ENCODE measurements around the gene MLPH. TPM values are rescaled to one million over a fixed set of nuclear protein-coding genes. Genes with fewer than 3 reads are reported as not detected.

The MLPH gene
- total RNA-seq, 2 experiments from 2014 or later, result not detected

- intact Hi-C loops (cut with micrococcal nuclease), result loop anchor here (10.0 kb wide), 1 partner anchor 447 kb away; no protein-coding TSS in a partner anchor
- peaks cover 5% of the 10 kb centered on the region for H3K4me1 Mint-ChIP-seq (ENCODE audit: low read depth)
- no peaks in the 10 kb centered on the region for H3K9me3 Mint-ChIP-seq
- DNase-seq, result no peak
- H3K36me3 Mint-ChIP-seq (ENCODE audit: low read depth), result no peaks in the 10 kb centered on the region
- H3K27me3 Mint-ChIP-seq (ENCODE audit: low read depth), result no peaks in the 10 kb centered on the region
- H3K27ac Mint-ChIP-seq, result no peak overlapping the region
- CTCF ChIA-PET, result interaction anchor here (0.6 to 8.5 kb wide), 26 partner anchors 10 to 449 kb away, joined by 3 to 300 read pairs (median 6); no protein-coding TSS in a partner anchor
- no peak overlapping the region for H3K4me3 Mint-ChIP-seq
Observed at GRCh38 chr2:237571551-237571950, 84.5 kb downstream of the MLPH start.

GRCh38 chr2:237572021-237572741 is 85.1 kb downstream of the MLPH start:
- CTCF ChIA-PET, result interaction anchor here (0.6 to 8.5 kb wide), 34 partner anchors 7 to 450 kb away, joined by 3 to 300 read pairs (median 5); no protein-coding TSS in a partner anchor
- H3K36me3 Mint-ChIP-seq (ENCODE audit: low read depth), result no peaks in the 10 kb centered on the region
- intact Hi-C loops (cut with micrococcal nuclease), result loop anchor here (1.0 to 10.0 kb wide), 5 partner anchors 15 to 447 kb away; no protein-coding TSS in a partner anchor
- H3K27ac Mint-ChIP-seq, result no peak overlapping the region
- peaks cover 5% of the 10 kb centered on the region for H3K4me1 Mint-ChIP-seq (ENCODE audit: low read depth)
- no peaks in the 10 kb centered on the region for H3K9me3 Mint-ChIP-seq
- H3K4me3 Mint-ChIP-seq, result no peak overlapping the region
- H3K27me3 Mint-ChIP-seq (ENCODE audit: low read depth), result no peaks in the 10 kb centered on the region
- DNase-seq, result peak; percentile 93

DNA sequence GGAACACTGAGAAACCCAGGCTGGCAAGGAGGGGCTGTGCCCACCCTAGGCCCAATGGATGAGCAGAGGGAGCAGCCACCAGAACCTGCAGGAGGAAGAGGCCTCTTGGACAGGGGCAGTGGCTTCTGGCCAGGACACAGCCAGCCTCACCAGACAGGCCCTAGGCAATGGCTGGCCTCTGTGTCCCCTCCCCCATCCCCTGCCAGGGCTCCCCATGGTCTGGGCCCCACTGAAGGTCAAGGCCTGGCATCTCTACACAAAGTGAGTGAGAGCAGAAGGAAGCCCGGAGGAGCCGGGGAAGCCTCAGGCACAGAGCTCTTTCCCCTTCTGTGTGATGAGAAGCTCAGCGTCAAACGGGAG is 85.7 kb downstream of the MLPH start:
- peaks cover 5% of the 10 kb centered on the region for H3K4me1 Mint-ChIP-seq (ENCODE audit: low read depth)
- no peak for DNase-seq
- no peaks in the 10 kb centered on the region for H3K27me3 Mint-ChIP-seq (ENCODE audit: low read depth)
- intact Hi-C loops (cut with micrococcal nuclease), result loop anchor here (1.0 to 10.0 kb wide), 5 partner anchors 15 to 448 kb away; no protein-coding TSS in a partner anchor
- no peaks in the 10 kb centered on the region for H3K36me3 Mint-ChIP-seq (ENCODE audit: low read depth)
- H3K4me3 Mint-ChIP-seq, result no peak overlapping the region
- H3K27ac Mint-ChIP-seq, result no peak overlapping the region
- CTCF ChIA-PET, result interaction anchor here (0.9 to 8.5 kb wide), 27 partner anchors 8 to 450 kb away, joined by 3 to 300 read pairs (median 6); no protein-coding TSS in a partner anchor
- no peaks in the 10 kb centered on the region for H3K9me3 Mint-ChIP-seq

- no peaks in the 10 kb centered on the region for H3K9me3 Mint-ChIP-seq
Observed at GRCh38 chr2:237573721-237574415, 86.8 kb downstream of the MLPH start.

DNA sequence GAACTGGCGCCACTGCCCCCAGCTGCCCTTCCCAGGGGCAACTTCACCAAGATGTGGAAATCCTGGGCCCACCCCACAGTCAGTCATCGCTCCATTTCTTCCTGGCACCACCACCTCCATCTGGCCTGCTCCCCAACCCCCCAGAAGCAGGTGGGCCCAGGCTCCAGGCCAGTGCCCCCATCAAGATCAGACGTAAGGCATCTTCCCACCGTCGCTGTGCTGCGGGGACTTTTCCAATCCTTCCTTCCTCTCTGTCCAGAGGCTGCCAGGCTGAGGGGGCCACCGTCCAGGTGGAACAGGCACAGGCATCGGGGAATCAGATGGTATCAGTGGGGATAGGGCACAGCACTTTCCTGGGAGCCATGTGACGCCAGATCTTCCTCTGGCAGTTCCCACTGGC is 87.4 kb downstream of the MLPH start:
- Mint-ChIP-seq H3K4me1 (ENCODE audit: low read depth) (peaks cover 5% of the 10 kb centered on the region), H3K36me3 (ENCODE audit: low read depth) (no peaks in the 10 kb centered on the region), H3K9me3 (no peaks in the 10 kb centered on the region), H3K27me3 (ENCODE audit: low read depth) (no peaks in the 10 kb centered on the region), H3K27ac (no peak overlapping the region), H3K4me3 (no peak overlapping the region)
- intact Hi-C loops (cut with micrococcal nuclease), result loop anchor here (10.0 kb wide), 1 partner anchor 450 kb away; no protein-coding TSS in a partner anchor
- CTCF ChIA-PET, result interaction anchor here (1.0 to 8.5 kb wide), 2 partner anchors 17 to 63 kb away, joined by 3 to 300 read pairs; no protein-coding TSS in a partner anchor
- no peak for DNase-seq

More at GRCh38 chr2:237573721-237574415, 86.8 kb downstream of the MLPH start:
- no peak overlapping the region for H3K27ac Mint-ChIP-seq
- H3K4me3 Mint-ChIP-seq, result no peak overlapping the region
- CTCF ChIA-PET, result interaction anchor here (1.0 to 8.5 kb wide), 7 partner anchors 9 to 152 kb away, joined by 3 to 300 read pairs (median 13); no protein-coding TSS in a partner anchor
- no peak for DNase-seq
- H3K36me3 Mint-ChIP-seq (ENCODE audit: low read depth), result no peaks in the 10 kb centered on the region
- intact Hi-C loops (cut with micrococcal nuclease), result loop anchor here (10.0 kb wide), 1 partner anchor 449 kb away; no protein-coding TSS in a partner anchor
- no peaks in the 10 kb centered on the region for H3K27me3 Mint-ChIP-seq (ENCODE audit: low read depth)
- H3K4me1 Mint-ChIP-seq (ENCODE audit: low read depth), result peaks cover 5% of the 10 kb centered on the region

DNA sequence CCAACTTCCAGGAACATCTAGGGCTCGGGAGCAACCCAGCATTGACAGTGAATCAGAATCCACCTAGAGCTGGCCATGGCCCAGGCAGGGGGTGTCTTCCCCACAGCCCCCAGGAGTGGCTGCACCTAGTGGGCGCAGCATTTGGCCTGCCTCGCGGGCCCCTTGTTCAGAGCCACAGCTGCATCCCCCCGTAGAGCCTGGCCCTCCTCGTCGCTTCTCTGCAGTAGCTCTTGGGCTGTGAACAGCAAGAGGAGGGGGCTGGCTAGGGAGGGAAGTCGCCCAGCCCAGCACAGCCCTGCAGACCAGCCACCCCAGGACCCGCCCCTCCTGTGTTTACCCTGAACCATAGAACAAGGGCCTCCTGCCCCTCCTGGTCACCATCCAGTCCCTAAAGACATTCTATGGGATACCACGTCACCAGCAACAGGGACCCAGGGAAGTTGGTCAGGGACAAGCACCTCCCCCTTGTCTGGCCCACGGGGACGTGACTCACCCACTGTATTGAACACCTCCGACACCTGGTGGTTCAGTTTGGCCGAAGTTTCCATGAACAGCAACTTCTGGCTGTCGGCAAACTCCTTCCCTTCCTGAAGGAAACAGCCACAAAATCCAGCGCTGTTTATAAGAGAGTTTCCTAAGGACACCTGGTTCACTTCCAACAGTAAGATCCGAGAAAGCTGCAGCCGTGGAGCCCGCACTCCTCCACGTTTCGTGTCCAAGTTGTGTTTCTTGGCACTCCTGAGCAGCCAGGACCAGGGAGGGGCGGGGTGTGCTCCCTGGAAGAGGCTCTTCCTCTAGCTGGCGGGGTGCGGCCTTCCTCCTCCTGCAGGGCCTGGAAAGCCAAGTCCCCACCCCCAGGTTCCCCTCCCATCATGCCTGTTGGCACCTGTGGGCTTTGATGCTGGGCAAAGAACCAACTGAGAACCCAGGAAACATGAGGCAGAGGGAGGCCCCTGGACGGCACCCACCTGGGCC is 88.1 kb downstream of the MLPH start:
- Mint-ChIP-seq H3K4me1 (ENCODE audit: low read depth) (peaks cover 5% of the 10 kb centered on the region), H3K4me3 (no peak overlapping the region), H3K27ac (no peak overlapping the region), H3K36me3 (ENCODE audit: low read depth) (no peaks in the 10 kb centered on the region), H3K9me3 (no peaks in the 10 kb centered on the region), H3K27me3 (ENCODE audit: low read depth) (no peaks in the 10 kb centered on the region)
- DNase-seq, result no peak
- CTCF ChIA-PET, result interaction anchor here (1.0 to 8.5 kb wide), 2 partner anchors 63 to 169 kb away, joined by 4 to 300 read pairs; no protein-coding TSS in a partner anchor
- intact Hi-C loops (cut with micrococcal nuclease), result loop anchor here (10.0 kb wide), 1 partner anchor 450 kb away; no protein-coding TSS in a partner anchor

DNA sequence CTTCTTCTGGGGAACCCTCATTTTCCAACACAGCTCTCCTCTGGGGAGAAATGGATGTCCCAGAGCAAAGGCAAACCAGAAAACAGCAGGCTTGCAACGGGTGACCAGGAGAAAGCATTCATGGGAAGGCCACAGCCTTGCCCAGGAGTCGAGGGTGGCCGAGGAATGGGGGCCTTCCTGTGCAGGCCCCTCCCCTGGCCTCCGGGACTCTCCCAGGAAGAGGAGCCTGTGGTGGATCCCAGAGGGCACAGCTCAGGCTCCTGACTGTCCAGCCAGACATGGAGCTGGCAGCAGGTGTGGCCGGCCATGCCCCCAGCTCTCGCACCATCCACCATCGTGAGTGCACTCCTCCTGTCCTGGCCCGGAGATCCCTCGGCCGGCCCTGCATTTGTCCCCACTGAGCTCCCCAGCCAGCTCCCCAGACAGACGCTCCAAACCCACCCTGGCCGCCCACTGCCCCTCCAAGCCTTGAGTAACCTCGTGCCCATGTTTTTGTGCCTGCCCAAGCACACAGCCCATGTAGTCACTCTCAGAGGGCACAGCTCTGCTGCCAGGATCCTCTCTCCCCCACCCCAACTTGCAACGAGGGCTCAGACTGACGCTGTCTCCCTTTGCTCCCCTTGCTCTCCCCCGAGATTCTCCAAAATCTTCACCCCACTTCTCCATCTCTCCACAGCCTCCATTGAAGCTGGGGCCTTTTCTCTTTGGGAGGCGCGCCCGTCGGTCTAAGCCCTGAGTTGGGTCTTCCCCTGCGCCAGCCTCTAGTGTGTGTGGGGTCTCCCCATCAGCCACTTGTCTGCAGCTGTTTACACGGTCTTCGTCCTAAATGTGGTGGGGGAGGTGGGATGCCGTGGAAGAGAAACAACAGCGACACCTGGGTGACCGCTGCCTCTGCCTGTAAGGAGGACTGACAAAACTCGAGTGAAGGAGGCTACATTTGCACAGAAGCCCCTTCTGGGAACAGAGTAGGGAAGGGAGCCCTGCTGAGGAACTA is 89.1 kb downstream of the MLPH start:
- intact Hi-C loops (cut with micrococcal nuclease), result loop anchor here (10.0 kb wide), 1 partner anchor 451 kb away; no protein-coding TSS in a partner anchor
- peaks cover 5% of the 10 kb centered on the region for H3K4me1 Mint-ChIP-seq (ENCODE audit: low read depth)
- no peak overlapping the region for H3K4me3 Mint-ChIP-seq
- no peak overlapping the region for H3K27ac Mint-ChIP-seq
- no peaks in the 10 kb centered on the region for H3K9me3 Mint-ChIP-seq
- CTCF ChIA-PET, result interaction anchor here (1.0 to 8.5 kb wide), 2 partner anchors 64 to 168 kb away, joined by 4 to 300 read pairs; no protein-coding TSS in a partner anchor
- DNase-seq, result no peak
- H3K27me3 Mint-ChIP-seq (ENCODE audit: low read depth), result no peaks in the 10 kb centered on the region
- H3K36me3 Mint-ChIP-seq (ENCODE audit: low read depth), result no peaks in the 10 kb centered on the region

DNA sequence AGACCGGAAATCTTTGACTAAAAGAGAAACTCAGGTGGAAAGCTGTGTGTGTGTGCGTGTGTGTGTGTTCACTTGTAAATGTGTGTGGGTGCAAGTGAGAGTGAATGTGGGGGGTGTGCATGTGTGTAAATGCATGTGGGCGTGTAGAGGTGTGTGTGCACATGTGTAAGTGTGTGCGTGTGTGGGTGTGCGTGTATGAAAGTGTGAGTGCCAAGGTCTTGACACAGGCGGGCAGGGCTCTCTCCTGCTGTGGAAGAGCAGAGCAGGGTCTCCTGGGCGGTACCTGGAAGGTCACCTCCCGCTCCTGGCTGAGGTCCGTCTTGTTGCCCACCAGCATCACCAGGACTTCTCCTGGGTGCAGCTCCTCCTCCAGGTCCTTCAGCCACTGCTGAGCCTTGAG is 89.9 kb downstream of the MLPH start:
- Mint-ChIP-seq H3K27me3 (ENCODE audit: low read depth) (no peaks in the 10 kb centered on the region), H3K27ac (no peak overlapping the region), H3K9me3 (no peaks in the 10 kb centered on the region), H3K4me3 (no peak overlapping the region), H3K4me1 (ENCODE audit: low read depth) (peaks cover 5% of the 10 kb centered on the region), H3K36me3 (ENCODE audit: low read depth) (no peaks in the 10 kb centered on the region)
- DNase-seq, result no peak
- intact Hi-C loops (cut with micrococcal nuclease), result loop anchor here (10.0 kb wide), 1 partner anchor 452 kb away; no protein-coding TSS in a partner anchor
- CTCF ChIA-PET, result interaction anchor here (8.5 kb wide), 1 partner anchor 65 kb away, joined by 300 read pairs; no protein-coding TSS in a partner anchor

- Mint-ChIP-seq H3K9me3 (no peaks in the 10 kb centered on the region), H3K27me3 (ENCODE audit: low read depth) (no peaks in the 10 kb centered on the region), H3K4me1 (ENCODE audit: low read depth) (peaks cover 4% of the 10 kb centered on the region), H3K4me3 (no peak overlapping the region), H3K36me3 (ENCODE audit: low read depth) (no peaks in the 10 kb centered on the region), H3K27ac (no peak overlapping the region)
- CTCF ChIA-PET, result interaction anchor here (8.5 kb wide), 1 partner anchor 66 kb away, joined by 300 read pairs; no protein-coding TSS in a partner anchor
- intact Hi-C loops (cut with micrococcal nuclease), result loop anchor here (10.0 kb wide), 1 partner anchor 453 kb away; no protein-coding TSS in a partner anchor
- DNase-seq, result no peak
Observed at GRCh38 chr2:237577458-237577857, 90.4 kb downstream of the MLPH start.

Data from activated naive CD4-positive, alpha-beta T cell treated with anti-CD3 and anti-CD28 coated beads for 36 hours (primary cell).